SK-N-SH (cell line): Measurements from ENCODE around the gene BCAS3.

Experiments
- FOXM1 ChIP-seq: IDR thresholded peaks from 2 replicates; pipeline ENCODE4 v1.4.0; 2012; ENCODE audit warnings: low read depth, mild to moderate bottlenecking
- TF ChIP-seq, protein P1 (sequence below): fragments of 200-600 bp; sonication (generic); IDR thresholded peaks from 2 replicates; pipeline ENCODE4 v1.6.1; 2017; ENCODE audit warnings: antibody characterized with exemption, mild to moderate bottlenecking, moderate library complexity
- TF ChIP-seq, protein P2 (sequence below): IDR thresholded peaks from 2 replicates; pipeline ENCODE4 v1.4.0; 2012; ENCODE audit warnings: low read depth

DNA sequence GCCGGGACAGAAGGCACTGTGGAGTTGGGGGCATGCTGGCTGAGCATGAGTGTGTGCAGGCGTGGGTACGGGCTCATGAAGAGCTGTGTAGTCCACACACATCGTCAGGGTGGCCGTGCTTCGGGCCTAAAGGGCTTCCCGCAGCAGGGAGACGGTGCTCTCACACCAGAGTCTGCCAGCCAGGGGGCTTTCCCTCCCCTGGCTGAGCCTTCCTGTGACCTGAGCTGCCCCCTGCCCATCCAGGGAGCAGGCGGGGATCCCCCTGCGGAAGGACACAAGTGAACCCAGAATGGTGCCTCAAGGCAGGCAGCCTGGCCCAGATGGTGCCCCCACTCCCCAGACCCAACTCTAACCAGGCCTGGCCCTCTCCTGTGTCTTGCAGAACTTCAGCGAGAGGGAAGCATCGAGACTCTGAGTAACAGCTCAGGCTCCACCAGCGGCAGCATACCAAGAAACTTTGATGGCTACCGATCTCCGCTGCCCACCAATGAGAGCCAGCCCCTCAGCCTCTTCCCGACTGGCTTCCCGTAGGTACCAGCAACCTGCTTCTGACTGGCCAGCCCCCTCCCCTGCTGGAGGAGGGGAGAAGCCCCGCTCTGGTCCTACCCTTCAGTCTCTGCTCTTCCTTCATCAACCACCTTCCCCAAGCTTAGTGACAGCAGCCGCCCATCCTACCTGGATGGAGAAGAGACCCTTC, 714.1 kb downstream of the BCAS3 start:
- no peak for TF ChIP-seq FOXM1
- TF ChIP-seq, protein P1, sequence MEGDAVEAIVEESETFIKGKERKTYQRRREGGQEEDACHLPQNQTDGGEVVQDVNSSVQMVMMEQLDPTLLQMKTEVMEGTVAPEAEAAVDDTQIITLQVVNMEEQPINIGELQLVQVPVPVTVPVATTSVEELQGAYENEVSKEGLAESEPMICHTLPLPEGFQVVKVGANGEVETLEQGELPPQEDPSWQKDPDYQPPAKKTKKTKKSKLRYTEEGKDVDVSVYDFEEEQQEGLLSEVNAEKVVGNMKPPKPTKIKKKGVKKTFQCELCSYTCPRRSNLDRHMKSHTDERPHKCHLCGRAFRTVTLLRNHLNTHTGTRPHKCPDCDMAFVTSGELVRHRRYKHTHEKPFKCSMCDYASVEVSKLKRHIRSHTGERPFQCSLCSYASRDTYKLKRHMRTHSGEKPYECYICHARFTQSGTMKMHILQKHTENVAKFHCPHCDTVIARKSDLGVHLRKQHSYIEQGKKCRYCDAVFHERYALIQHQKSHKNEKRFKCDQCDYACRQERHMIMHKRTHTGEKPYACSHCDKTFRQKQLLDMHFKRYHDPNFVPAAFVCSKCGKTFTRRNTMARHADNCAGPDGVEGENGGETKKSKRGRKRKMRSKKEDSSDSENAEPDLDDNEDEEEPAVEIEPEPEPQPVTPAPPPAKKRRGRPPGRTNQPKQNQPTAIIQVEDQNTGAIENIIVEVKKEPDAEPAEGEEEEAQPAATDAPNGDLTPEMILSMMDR = no peak
- TF ChIP-seq, protein P2, sequence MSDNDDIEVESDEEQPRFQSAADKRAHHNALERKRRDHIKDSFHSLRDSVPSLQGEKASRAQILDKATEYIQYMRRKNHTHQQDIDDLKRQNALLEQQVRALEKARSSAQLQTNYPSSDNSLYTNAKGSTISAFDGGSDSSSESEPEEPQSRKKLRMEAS = no peak
